GM18505 (cell line): ENCODE data around the gene DRC1.

Source experiments
- ATAC-seq: cut with Tn5 transposase; IDR thresholded peaks from one replicate; pipeline ENCODE4 v1.9.1; 2021; ENCODE audit not compliant: unreplicated experiment
- POLR2A ChIP-seq: IDR thresholded peaks from 4 replicates; pipeline ENCODE4 v1.6.1; 2011; ENCODE audit warnings: borderline replicate concordance; ENCODE audit not compliant: insufficient read depth, insufficient read length; ENCODE audit errors: extremely low read depth

Gene DRC1

DNA sequence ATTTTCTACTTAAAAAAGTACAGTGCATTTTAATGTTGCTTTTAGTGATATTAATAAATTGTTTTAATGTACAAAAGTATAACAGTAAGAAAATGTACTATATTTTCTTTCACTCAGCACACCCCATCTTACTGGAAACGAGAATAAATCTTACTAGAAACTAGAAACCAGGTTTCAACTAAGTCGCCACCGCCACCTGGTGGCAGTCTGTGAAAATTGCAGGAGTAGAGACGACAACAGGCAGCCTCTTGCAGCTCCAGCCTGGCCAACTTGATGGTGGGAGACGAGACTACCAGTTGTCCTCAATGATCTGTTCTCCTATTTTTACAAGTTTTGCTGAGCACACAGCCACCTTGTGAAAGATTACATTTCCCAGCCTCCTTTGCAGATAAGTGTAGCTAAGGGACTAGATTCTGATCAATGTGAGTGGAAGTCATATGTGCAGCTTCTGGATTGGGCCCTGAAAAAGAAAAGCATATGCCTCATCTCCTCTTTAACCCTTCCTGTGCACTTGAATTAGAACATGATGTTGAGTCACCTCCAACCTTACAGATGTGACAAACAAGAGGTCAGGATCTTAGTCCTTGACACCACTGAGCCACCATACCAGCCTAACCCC is 67.5 kb downstream of the DRC1 start:
- TF ChIP-seq POLR2A: no peak
- ATAC-seq: no peak

DNA sequence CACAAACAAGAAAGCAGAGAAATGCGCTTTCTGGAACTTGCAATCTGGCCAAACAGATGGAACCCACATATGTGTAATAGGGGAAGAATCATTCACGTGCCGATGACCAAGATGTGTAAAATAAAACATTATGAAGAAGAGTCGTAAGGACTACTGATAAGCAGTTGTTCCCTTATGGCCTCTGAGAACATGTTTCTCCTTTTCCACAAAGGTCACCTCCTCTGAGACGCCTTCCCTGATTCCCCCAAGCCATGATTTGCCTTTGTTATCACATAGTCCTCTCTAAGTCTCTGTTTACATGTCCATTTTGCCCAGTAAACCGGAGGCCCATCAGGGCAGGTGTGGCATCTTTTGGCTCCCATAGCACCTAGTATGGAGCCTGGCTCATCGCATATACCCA is 68.2 kb downstream of the DRC1 start:
- TF ChIP-seq POLR2A: no peak
- ATAC-seq: no peak

GRCh38 chr2:26470601-26471260 is 69.0 kb downstream of the DRC1 start:
- ATAC-seq: no peak
- TF ChIP-seq POLR2A: no peak

GRCh38 chr2:26471289-26471688 is 69.6 kb downstream of the DRC1 start:
- ATAC-seq: no peak
- no peak for TF ChIP-seq POLR2A

DNA sequence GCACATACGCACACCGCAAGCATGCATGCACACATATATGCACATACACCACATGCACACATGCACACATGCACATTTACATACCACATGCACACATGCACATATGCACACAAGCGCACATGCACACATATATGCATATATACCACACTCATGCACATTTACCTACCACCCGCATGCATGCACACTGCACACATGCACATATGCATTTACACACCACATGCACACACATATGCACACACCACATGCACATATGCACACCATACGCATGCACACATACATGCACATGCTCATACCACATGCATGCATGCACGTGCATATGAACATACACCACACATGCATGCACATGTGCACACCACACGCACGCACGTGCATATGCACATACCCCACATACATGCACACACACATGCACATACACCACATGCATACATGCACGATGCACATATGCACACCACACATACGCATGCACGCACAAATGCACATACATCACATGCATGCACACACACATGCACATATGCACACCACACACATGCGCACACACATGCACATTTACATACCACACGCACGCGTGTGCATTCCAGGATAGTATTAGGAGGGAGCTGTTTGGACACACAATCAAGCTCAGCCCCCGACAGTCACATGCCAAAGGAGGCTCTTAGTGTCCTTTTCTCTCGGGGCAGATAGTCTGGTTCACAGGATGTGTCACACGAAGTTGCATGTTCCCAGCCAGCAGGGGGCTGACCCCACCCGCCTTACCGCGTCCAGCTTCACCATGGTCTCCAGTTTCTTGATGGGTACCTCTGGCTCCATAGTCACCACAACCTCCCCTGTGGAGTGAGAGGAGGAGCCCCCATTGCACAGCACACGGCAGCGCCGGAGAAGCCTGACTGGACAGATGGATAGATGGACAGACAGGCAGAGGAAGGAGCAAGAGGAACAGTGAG is 70.3 kb downstream of the DRC1 start:
- TF ChIP-seq POLR2A: no peak
- no peak for ATAC-seq

GRCh38 chr2:26472821-26473655 is 71.3 kb downstream of the DRC1 start:
- no peak for TF ChIP-seq POLR2A
- no peak for ATAC-seq

DNA sequence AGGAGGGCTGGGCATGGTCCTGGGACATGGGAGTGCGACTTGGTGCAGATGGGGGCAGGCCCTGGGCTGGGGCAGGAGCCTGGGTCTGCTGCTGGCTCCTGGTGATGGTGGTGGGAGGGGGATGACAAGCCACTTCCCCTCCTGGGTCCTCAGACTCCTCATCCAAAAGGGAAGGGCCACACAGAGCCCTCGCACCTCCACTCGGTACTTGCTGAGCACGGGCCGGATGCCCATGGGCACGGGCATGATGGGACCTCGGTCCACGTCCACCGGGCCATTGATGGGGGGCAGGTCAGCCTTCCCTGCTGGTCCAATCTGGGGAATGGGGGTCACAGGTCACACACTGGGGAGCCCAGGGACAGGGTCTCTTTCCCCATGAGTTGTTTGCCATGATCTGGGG is 72.1 kb downstream of the DRC1 start:
- no peak for TF ChIP-seq POLR2A
- no peak for ATAC-seq

DNA sequence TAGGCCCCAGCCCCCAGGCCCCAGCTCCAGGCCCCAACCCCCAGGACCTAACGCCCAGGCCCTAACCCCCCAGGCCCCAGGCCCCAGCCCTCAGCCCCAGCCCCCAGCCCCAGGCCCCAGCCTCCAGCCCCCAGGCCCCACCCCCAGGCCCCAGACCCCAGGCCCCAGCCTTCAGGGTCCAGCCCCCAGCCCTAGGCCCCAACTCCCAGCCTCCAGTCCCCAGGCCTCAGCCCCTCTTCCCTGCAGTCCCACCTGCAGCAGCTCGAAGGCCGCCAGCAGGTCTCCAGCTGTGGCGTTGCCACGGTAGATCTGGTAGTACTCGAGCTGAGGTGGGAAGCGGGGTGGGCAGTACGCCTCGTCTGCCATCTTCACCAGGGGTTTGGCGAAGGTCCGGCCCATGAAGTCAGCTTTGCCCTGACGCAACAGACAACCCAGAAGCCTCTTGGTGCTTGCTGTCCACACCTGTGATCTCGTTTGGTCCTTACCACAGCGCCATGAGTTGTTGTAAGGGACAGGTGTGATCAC is 72.6 kb downstream of the DRC1 start:
- no peak for TF ChIP-seq POLR2A
- no peak for ATAC-seq

- no peak for TF ChIP-seq POLR2A
- ATAC-seq: no peak
These were observed 73.3 kb downstream of the DRC1 start for GRCh38 chr2:26475037-26475436.

- no peak for TF ChIP-seq POLR2A
- ATAC-seq: no peak
These were observed 74.2 kb downstream of the DRC1 start for GRCh38 chr2:26475832-26476501.

GRCh38 chr2:26477126-26477910 is 75.6 kb downstream of the DRC1 start:
- TF ChIP-seq POLR2A: no peak
- ATAC-seq: no peak

- ATAC-seq: no peak
- no peak for TF ChIP-seq POLR2A
These were observed 76.2 kb downstream of the DRC1 start, which contains the start of gene OTOF for GRCh38 chr2:26477911-26478253. TSS of gene OTOF (minus strand) at chr2:26478124.
